Karpas-422 (cell line): ENCODE data around the gene GBP1. TPM values are rescaled to one million over a fixed set of nuclear protein-coding genes. Genes with fewer than 3 reads are reported as not detected.
"Not testable (repeated sequence)": the region's sequence is repeated elsewhere in the genome, so short reads cannot be mapped to it uniquely, and the experiment has no call there.

Experiments
- DNase-seq: peaks from one replicate; pipeline ENCODE4 v3.0.0-alpha.2; 2015
- H2AFZ ChIP-seq: fragments of 200-600 bp; sonication (generic); 2 replicates; pipeline ENCODE4 v1.6.1; 2014; ENCODE audit warnings: antibody characterized with exemption, low read length, mixed read lengths
- H3K27ac ChIP-seq: fragments of 200-600 bp; sonication (generic); 2 replicates; pipeline ENCODE4 v1.5.1; 2014; ENCODE audit warnings: mild to moderate bottlenecking, low read length, moderate library complexity
- H3K27me3 ChIP-seq: fragments of 200-600 bp; sonication (generic); 2 replicates; pipeline ENCODE4 v1.6.1; 2014; ENCODE audit warnings: low read length, mixed read lengths
- H3K36me3 ChIP-seq: fragments of 200-600 bp; sonication (generic); 2 replicates; pipeline ENCODE4 v1.6.1; 2014; ENCODE audit warnings: low read length, mixed read lengths; ENCODE audit not compliant: insufficient read depth
- H3K4me1 ChIP-seq: fragments of 200-600 bp; sonication (generic); 2 replicates; pipeline ENCODE4 v1.6.1; 2014; ENCODE audit warnings: mild to moderate bottlenecking, low read length, mixed read lengths
- H3K4me2 ChIP-seq: fragments of 200-600 bp; sonication (generic); 2 replicates; pipeline ENCODE4 v1.6.1; 2014; ENCODE audit warnings: low read length, low read depth, mild to moderate bottlenecking; ENCODE audit not compliant: poor library complexity, severe bottlenecking
- H3K4me3 ChIP-seq: fragments of 200-600 bp; sonication (generic); 2 replicates; pipeline ENCODE4 v1.5.1; 2014; ENCODE audit warnings: mild to moderate bottlenecking, antibody characterized with exemption, low read length, mixed read lengths
- H3K79me2 ChIP-seq: fragments of 200-600 bp; sonication (generic); 2 replicates; pipeline ENCODE4 v1.6.1; 2014; ENCODE audit warnings: mild to moderate bottlenecking, low read length, mixed read lengths
- H3K9ac ChIP-seq: fragments of 200-600 bp; sonication (generic); 2 replicates; pipeline ENCODE4 v1.6.0; 2014; ENCODE audit warnings: low read length
- H3K9me2 ChIP-seq: fragments of 200-600 bp; sonication (generic), shearing (Covaris generic); replicated peaks from 2 replicates; pipeline ENCODE4 v1.6.0; 2014; ENCODE audit warnings: mild to moderate bottlenecking, low read length, moderate library complexity; ENCODE audit not compliant: insufficient read depth
- H3K9me3 ChIP-seq: fragments of 300-700, 200-600 bp; sonication (generic); 2 replicates; pipeline ENCODE4 v1.6.1; 2014; ENCODE audit warnings: low read length, mixed read lengths
- H4K20me1 ChIP-seq: fragments of 200-600 bp; sonication (generic); 2 replicates; pipeline ENCODE4 v1.6.1; 2014; ENCODE audit warnings: mild to moderate bottlenecking, antibody characterized with exemption, low read length, low read depth; ENCODE audit not compliant: insufficient read depth
- total RNA-seq: library from RNA; depleted of rRNA; stranded (reverse); fragments of >200 nt; shearing (Covaris generic); gene quantifications from 2 replicates; pipeline ENCODE4 v1.2.3, GENCODE V29; 2014; ENCODE audit warnings: low replicate concordance

GBP1 gene
- total RNA-seq, 1 experiment from 2014 or later, result 0.34 TPM

GRCh38 chr1:89095737-89096136 lies 30.7 kb upstream of the GBP1 start:
- no peaks in the 10 kb centered on the region for H3K4me1 ChIP-seq
- H3K27me3 ChIP-seq, result no peaks in the 10 kb centered on the region
- H3K9ac ChIP-seq, result no peak overlapping the region
- no peaks in the 10 kb centered on the region for H3K9me3 ChIP-seq
- H3K79me2 ChIP-seq, result no peaks in the 10 kb centered on the region
- H3K4me2 ChIP-seq, result no peak overlapping the region
- H3K36me3 ChIP-seq, result no peaks in the 10 kb centered on the region
- H2AFZ ChIP-seq, result no peak overlapping the region
- no peak overlapping the region for H3K27ac ChIP-seq
- H3K9me2 ChIP-seq, result no peaks in the 10 kb centered on the region
- no peak overlapping the region for H3K4me3 ChIP-seq
- no peaks in the 10 kb centered on the region for H4K20me1 ChIP-seq
- DNase-seq, result no peak

- Histone ChIP-seq H3K27me3 (no peaks in the 10 kb centered on the region), H2AFZ (no peak overlapping the region), H3K9me2 (no peaks in the 10 kb centered on the region), H3K79me2 (no peaks in the 10 kb centered on the region), H3K9me3 (no peaks in the 10 kb centered on the region), H3K36me3 (no peaks in the 10 kb centered on the region), H3K27ac (no peak overlapping the region), H4K20me1 (no peaks in the 10 kb centered on the region), H3K4me1 (no peaks in the 10 kb centered on the region), H3K9ac (no peak overlapping the region), H3K4me2 (no peak overlapping the region), H3K4me3 (no peak overlapping the region)
- DNase-seq, result no peak
Measured at GRCh38 chr1:89089962-89090361, 25.0 kb upstream of the GBP1 start.

- no peaks in the 10 kb centered on the region for H3K36me3 ChIP-seq
- no peaks in the 10 kb centered on the region for H3K4me1 ChIP-seq
- no peak overlapping the region for H3K9ac ChIP-seq
- no peak overlapping the region for H3K27ac ChIP-seq
- no peaks in the 10 kb centered on the region for H3K27me3 ChIP-seq
- H4K20me1 ChIP-seq, result no peaks in the 10 kb centered on the region
- no peak overlapping the region for H3K4me3 ChIP-seq
- no peak overlapping the region for H3K4me2 ChIP-seq
- no peak overlapping the region for H2AFZ ChIP-seq
- H3K9me3 ChIP-seq, result no peaks in the 10 kb centered on the region
- H3K79me2 ChIP-seq, result no peaks in the 10 kb centered on the region
- no peak for DNase-seq
- no peaks in the 10 kb centered on the region for H3K9me2 ChIP-seq
Measured at GRCh38 chr1:89088572-89088971, 23.6 kb upstream of the GBP1 start.

GRCh38 chr1:89087241-89087640 lies 22.2 kb upstream of the GBP1 start:
- H3K9me3 ChIP-seq, result no peaks in the 10 kb centered on the region
- H3K9ac ChIP-seq, result no peak overlapping the region
- no peak overlapping the region for H3K27ac ChIP-seq
- no peak for DNase-seq
- H3K4me1 ChIP-seq, result no peaks in the 10 kb centered on the region
- H3K79me2 ChIP-seq, result no peaks in the 10 kb centered on the region
- no peak overlapping the region for H3K4me2 ChIP-seq
- no peaks in the 10 kb centered on the region for H3K9me2 ChIP-seq
- no peaks in the 10 kb centered on the region for H3K27me3 ChIP-seq
- H4K20me1 ChIP-seq, result no peaks in the 10 kb centered on the region
- no peak overlapping the region for H3K4me3 ChIP-seq
- H2AFZ ChIP-seq, result no peak overlapping the region
- no peaks in the 10 kb centered on the region for H3K36me3 ChIP-seq

- Histone ChIP-seq H3K9me3 (no peaks in the 10 kb centered on the region), H3K9me2 (no peaks in the 10 kb centered on the region), H3K9ac (no peak overlapping the region), H3K4me2 (no peak overlapping the region), H4K20me1 (no peaks in the 10 kb centered on the region), H3K79me2 (no peaks in the 10 kb centered on the region), H2AFZ (no peak overlapping the region), H3K36me3 (no peaks in the 10 kb centered on the region), H3K27ac (no peak overlapping the region), H3K4me3 (no peak overlapping the region), H3K4me1 (no peaks in the 10 kb centered on the region), H3K27me3 (0 out of 2 replicates have a peak, but pooled peaks cover 3% of the 10 kb centered on the region)
- no peak for DNase-seq
Measured at GRCh38 chr1:89085781-89086180, 20.8 kb upstream of the GBP1 start.

- H2AFZ ChIP-seq, result no peak overlapping the region
Measured at GRCh38 chr1:89081005-89081404, 16.0 kb upstream of the GBP1 start.

GRCh38 chr1:89080068-89080467 lies 15.1 kb upstream of the GBP1 start:
- not testable (repeated sequence) for H3K36me3 ChIP-seq, H3K27ac ChIP-seq, H3K4me2 ChIP-seq, H3K27me3 ChIP-seq, H3K9me2 ChIP-seq, H3K79me2 ChIP-seq, H2AFZ ChIP-seq, H3K4me1 ChIP-seq, H4K20me1 ChIP-seq, H3K9ac ChIP-seq, DNase-seq, H3K4me3 ChIP-seq, H3K9me3 ChIP-seq

More at GRCh38 chr1:89081005-89081404, 16.0 kb upstream of the GBP1 start:
- 0 out of 2 replicates have a peak, but pooled peaks cover 3% of the 10 kb centered on the region for H3K27me3 ChIP-seq
- H3K4me3 ChIP-seq, result no peak overlapping the region
- H3K9ac ChIP-seq, result no peak overlapping the region
- no peak overlapping the region for H3K27ac ChIP-seq
- no peaks in the 10 kb centered on the region for H3K9me2 ChIP-seq
- no peak overlapping the region for H3K4me2 ChIP-seq
- no peak for DNase-seq
- no peaks in the 10 kb centered on the region for H4K20me1 ChIP-seq
- H3K79me2 ChIP-seq, result no peaks in the 10 kb centered on the region
- no peaks in the 10 kb centered on the region for H3K4me1 ChIP-seq
- H3K9me3 ChIP-seq, result no peaks in the 10 kb centered on the region
- no peaks in the 10 kb centered on the region for H3K36me3 ChIP-seq

GRCh38 chr1:89072466-89073065 lies 7.6 kb upstream of the GBP1 start:
- H3K27ac ChIP-seq, H3K36me3 ChIP-seq, H3K4me1 ChIP-seq, H3K4me3 ChIP-seq, H4K20me1 ChIP-seq, H3K4me2 ChIP-seq, H3K79me2 ChIP-seq, H3K9me3 ChIP-seq, H3K9me2 ChIP-seq, H3K9ac ChIP-seq, H2AFZ ChIP-seq, DNase-seq, H3K27me3 ChIP-seq: not testable (repeated sequence)

- Histone ChIP-seq H3K4me1 (no peaks in the 10 kb centered on the region), H3K4me3 (no peak overlapping the region), H3K4me2 (no peak overlapping the region), H4K20me1 (no peaks in the 10 kb centered on the region), H3K9ac (no peak overlapping the region), H2AFZ (no peak overlapping the region), H3K27me3 (no peaks in the 10 kb centered on the region), H3K27ac (no peak overlapping the region), H3K9me3 (no peaks in the 10 kb centered on the region), H3K79me2 (no peaks in the 10 kb centered on the region), H3K9me2 (no peaks in the 10 kb centered on the region), H3K36me3 (no peaks in the 10 kb centered on the region)
- no peak for DNase-seq
Measured at GRCh38 chr1:89070509-89070908, 5.5 kb upstream of the GBP1 start.
